Posterior vena cava (tissue), 2 donors: ENCODE results near the gene XRCC4. TPM values are rescaled to one million over a fixed set of nuclear protein-coding genes. Genes with fewer than 3 reads are reported as not detected.
"Not testable (repeated sequence)": the region's sequence is repeated elsewhere in the genome, so short reads cannot be mapped to it uniquely, and the experiment has no call there.

ENCODE experiments used
- DNase-seq: peaks from one replicate; pipeline ENCODE4 v3.0.0-alpha.2; 2020; ENCODE audit warnings: low spot score
- intact Hi-C, 2 donors: fragments of 100-400 bp; cut with DNase I; formaldehyde crosslinking; loops; one replicate each; pipeline versions ENCODE4 v1.14.1 to v1.14.2; 2022 to 2023
- total RNA-seq, 2 donors: library from RNA; stranded (reverse); fragmentation: NEBNext Ultra II Directional; extraction: Animal tissue kit (Norgen Biotek cat#: 25700); gene quantifications; one replicate each; pipeline ENCODE4 v1.2.1, GENCODE V29; 2021
- donor health status: DM: yes; HTN: yes; CAD: no.
- donor health status: DM: yes; HTN: yes; CAD: no.

The XRCC4 gene
- total RNA-seq, 2 donors from 2014 or later, result 8.4 to 9.1 TPM

GRCh38 chr5:83067377-83067776 lies 10.0 kb upstream of the XRCC4 start:
- intact Hi-C loops, DNase-seq: not testable (repeated sequence)

GRCh38 chr5:83069096-83069799 lies 8.1 kb upstream of the XRCC4 start:
- DNase-seq, result no peak
- intact Hi-C loops, result no loop called here

GRCh38 chr5:83071286-83072051 lies 5.9 kb upstream of the XRCC4 start:
- no peak for DNase-seq
- intact Hi-C loops, result loop anchor here in 1 of 2 donors (5.0 kb wide), 1 partner anchor 401 kb away; the partner anchor contains the start of gene VCAN

- intact Hi-C loops, result loop anchor here in 1 of 2 donors (5.0 kb wide), 1 partner anchor 399 kb away; the partner anchor contains the start of gene VCAN
- no peak for DNase-seq
Observed at GRCh38 chr5:83072966-83073365, 4.4 kb upstream of the XRCC4 start.

GRCh38 chr5:83077662-83078261 lies 415 bp downstream of the XRCC4 start:
- intact Hi-C loops, result no loop called here
- no peak for DNase-seq

GRCh38 chr5:83082750-83083149 lies 5.4 kb downstream of the XRCC4 start:
- intact Hi-C loops, result no loop called here
- DNase-seq, result no peak

GRCh38 chr5:83084336-83084735 lies 7.0 kb downstream of the XRCC4 start:
- DNase-seq, result no peak
- intact Hi-C loops, result no loop called here

GRCh38 chr5:83085106-83085505 lies 7.8 kb downstream of the XRCC4 start:
- intact Hi-C loops, result no loop called here
- no peak for DNase-seq

GRCh38 chr5:83090169-83090568 lies 12.8 kb downstream of the XRCC4 start:
- DNase-seq, result no peak
- intact Hi-C loops, result no loop called here

- DNase-seq, result no peak
- intact Hi-C loops, result no loop called here
Observed at GRCh38 chr5:83092619-83093018, 15.3 kb downstream of the XRCC4 start.

- no peak for DNase-seq
- intact Hi-C loops, result no loop called here
Observed at GRCh38 chr5:83093692-83094091, 16.3 kb downstream of the XRCC4 start.

GRCh38 chr5:83095163-83095956 lies 18.0 kb downstream of the XRCC4 start:
- DNase-seq, result no peak
- intact Hi-C loops, result no loop called here

GRCh38 chr5:83095957-83096539 lies 18.7 kb downstream of the XRCC4 start:
- intact Hi-C loops, result no loop called here
- no peak for DNase-seq

GRCh38 chr5:83096660-83097339 lies 19.5 kb downstream of the XRCC4 start:
- intact Hi-C loops, result no loop called here
- no peak for DNase-seq

- intact Hi-C loops, result no loop called here
- no peak for DNase-seq
Observed at GRCh38 chr5:83097689-83098231, 20.4 kb downstream of the XRCC4 start.

- intact Hi-C loops, result no loop called here
- no peak for DNase-seq
Observed at GRCh38 chr5:83099001-83099400, 21.7 kb downstream of the XRCC4 start.

GRCh38 chr5:83099445-83099844 lies 22.1 kb downstream of the XRCC4 start:
- DNase-seq, result no peak
- intact Hi-C loops, result no loop called here

GRCh38 chr5:83101514-83101913 lies 24.2 kb downstream of the XRCC4 start:
- no peak for DNase-seq
- intact Hi-C loops, result no loop called here
